HG02973 (cell line): Measurements from ENCODE around the gene RIC8B.

Experiments
- ATAC-seq: cut with Tn5 transposase; IDR thresholded peaks from one replicate; pipeline ENCODE4 v1.9.1; 2021; ENCODE audit warnings: moderate library complexity; ENCODE audit not compliant: unreplicated experiment

RIC8B gene

GRCh38 chr12:106867651-106868050, 93.2 kb downstream of the RIC8B start:
- no peak for ATAC-seq

- no peak for ATAC-seq
Observed at GRCh38 chr12:106868982-106869700, 94.7 kb downstream of the RIC8B start.

- ATAC-seq = no peak
Observed at GRCh38 chr12:106870116-106870515, 95.6 kb downstream of the RIC8B start.

GRCh38 chr12:106871477-106871876, 97.0 kb downstream of the RIC8B start:
- no peak for ATAC-seq

GRCh38 chr12:106873983-106874382, 99.5 kb downstream of the RIC8B start:
- ATAC-seq = no peak

GRCh38 chr12:106878804-106879203, 104.3 kb downstream of the RIC8B start:
- no peak for ATAC-seq

- ATAC-seq = no peak
Observed at GRCh38 chr12:106879612-106880011, 105.1 kb downstream of the RIC8B start.

- ATAC-seq = no peak
Observed at GRCh38 chr12:106883426-106883825, 108.9 kb downstream of the RIC8B start.

GRCh38 chr12:106885026-106885425, 110.5 kb downstream of the RIC8B start:
- ATAC-seq = no peak

GRCh38 chr12:106885541-106886249, 111.2 kb downstream of the RIC8B start:
- ATAC-seq = no peak

- ATAC-seq = no peak
Observed at GRCh38 chr12:106886932-106887331, 112.5 kb downstream of the RIC8B start.

- no peak for ATAC-seq
Observed at GRCh38 chr12:106888348-106888970, 114.0 kb downstream of the RIC8B start.

- no peak for ATAC-seq
Observed at GRCh38 chr12:106889326-106889725, 114.8 kb downstream of the RIC8B start.

- no peak for ATAC-seq
Observed at GRCh38 chr12:106889950-106890626, 115.6 kb downstream of the RIC8B start.

- ATAC-seq = no peak
Observed at GRCh38 chr12:106892075-106892474, 117.6 kb downstream of the RIC8B start.

GRCh38 chr12:106893451-106893850, 119.0 kb downstream of the RIC8B start:
- ATAC-seq = no peak

GRCh38 chr12:106894774-106895173, 120.3 kb downstream of the RIC8B start:
- ATAC-seq = no peak

- no peak for ATAC-seq
Observed at GRCh38 chr12:106896603-106897002, 122.1 kb downstream of the RIC8B start.

- ATAC-seq = no peak
Observed at GRCh38 chr12:106897082-106897481, 122.6 kb downstream of the RIC8B start.

- ATAC-seq = no peak
Observed at GRCh38 chr12:106897981-106898901, 123.8 kb downstream of the RIC8B start.
